MM.1S (cell line): ENCODE measurements around the gene HDAC1.

Experiments
- DNase-seq: peaks from one replicate; pipeline ENCODE4 v3.0.0-alpha.2; 2015
- H2AFZ ChIP-seq: fragments of 300-600 bp; sonication (generic); 2 replicates; pipeline ENCODE4 v1.6.0; 2016; ENCODE audit warnings: antibody characterized with exemption, low read length
- H3F3A ChIP-seq: fragments of 300-600 bp; sonication (generic); 2 replicates; pipeline ENCODE4 v1.6.1; 2016; ENCODE audit warnings: mild to moderate bottlenecking, antibody characterized with exemption, low read length, moderate library complexity, mixed read lengths; ENCODE audit not compliant: insufficient read depth
- H3K27ac ChIP-seq: fragments of 300-600 bp; sonication (generic); 2 replicates; pipeline ENCODE4 v1.5.1; 2016; ENCODE audit warnings: mild to moderate bottlenecking, low read length
- H3K27me3 ChIP-seq: fragments of 300-600 bp; sonication (generic); replicated peaks from 2 replicates; pipeline ENCODE4 v1.6.0; 2016; ENCODE audit warnings: low read length; ENCODE audit not compliant: insufficient read depth
- H3K36me3 ChIP-seq: fragments of 300-600 bp; sonication (generic); replicated peaks from 2 replicates; pipeline ENCODE4 v1.6.1; 2016; ENCODE audit warnings: mild to moderate bottlenecking, low read length, mixed read lengths; ENCODE audit not compliant: insufficient read depth
- H3K4me1 ChIP-seq: fragments of 300-600 bp; sonication (generic); 2 replicates; pipeline ENCODE4 v1.6.1; 2016; ENCODE audit warnings: low read length, mixed read lengths
- H3K4me2 ChIP-seq: fragments of 300-600 bp; sonication (generic); 2 replicates; pipeline ENCODE4 v1.6.0; 2016; ENCODE audit warnings: low read depth, low read length
- H3K4me3 ChIP-seq: fragments of 300-600 bp; sonication (generic); 2 replicates; pipeline ENCODE4 v1.5.1; 2016; ENCODE audit warnings: low read length, mixed read lengths
- H3K79me2 ChIP-seq: fragments of 300-600 bp; sonication (generic); 2 replicates; pipeline ENCODE4 v1.6.1; 2016; ENCODE audit warnings: mixed run types, low read length, mixed read lengths
- H3K9ac ChIP-seq: fragments of 300-600 bp; sonication (generic); 2 replicates; pipeline ENCODE4 v1.6.1; 2016; ENCODE audit warnings: low read length, mixed read lengths
- H3K9me2 ChIP-seq: fragments of 300-600 bp; sonication (generic); replicated peaks from 2 replicates; pipeline ENCODE4 v1.6.1; 2016; ENCODE audit warnings: mild to moderate bottlenecking, low read length, mixed read lengths; ENCODE audit not compliant: insufficient read depth
- H3K9me3 ChIP-seq: fragments of 300-600 bp; sonication (generic); replicated peaks from 2 replicates; pipeline ENCODE4 v1.6.1; 2016; ENCODE audit warnings: mild to moderate bottlenecking, low read length, mixed read lengths; ENCODE audit not compliant: insufficient read depth
- H4K20me1 ChIP-seq: fragments of 300-600 bp; sonication (generic); 2 replicates; pipeline ENCODE4 v1.6.1; 2016; ENCODE audit warnings: mild to moderate bottlenecking, low read length, moderate library complexity, mixed read lengths; ENCODE audit not compliant: insufficient read depth
- CTCF ChIP-seq: fragments of 300-600 bp; sonication (generic); IDR thresholded peaks from 2 replicates; pipeline ENCODE4 v1.5.1; 2016; ENCODE audit warnings: antibody characterized with exemption, low read length, mixed read lengths
- EZH2 ChIP-seq: fragments of 300-600 bp; sonication (generic); optimal IDR thresholded peaks from 2 replicates; pipeline ENCODE3; 2017; ENCODE audit warnings: low read depth, mild to moderate bottlenecking, antibody characterized with exemption, low read length, mixed read lengths
- EZH2phosphoT487 ChIP-seq: fragments of 300-600 bp; sonication (generic); IDR thresholded peaks from 2 replicates; pipeline ENCODE4 v1.6.1; 2018; ENCODE audit warnings: antibody characterized with exemption, low read length

HDAC1 gene

GRCh38 chr1:32316903-32317277 is 25.0 kb downstream of the HDAC1 start:
- no peak for TF ChIP-seq EZH2
- TF ChIP-seq EZH2phosphoT487 = no peak
- TF ChIP-seq CTCF = no peak
- 0 out of 2 replicates have a peak, but pooled peaks cover 4% of the 10 kb centered on the region for H4K20me1 ChIP-seq
- H3K4me2 ChIP-seq = no peak overlapping the region
- no peak overlapping the region for H2AFZ ChIP-seq
- H3K27me3 ChIP-seq = no peaks in the 10 kb centered on the region
- H3K79me2 ChIP-seq = peaks cover 61% of the 10 kb centered on the region
- H3K9me2 ChIP-seq = no peaks in the 10 kb centered on the region
- H3K4me1 ChIP-seq = peaks cover 8% of the 10 kb centered on the region
- no peak overlapping the region for H3K4me3 ChIP-seq
- no peaks in the 10 kb centered on the region for H3K9me3 ChIP-seq
- no peak overlapping the region for H3K9ac ChIP-seq
- H3K36me3 ChIP-seq = no peaks in the 10 kb centered on the region
- no peak overlapping the region for H3K27ac ChIP-seq
- H3F3A ChIP-seq = no peaks in the 10 kb centered on the region
- no peak for DNase-seq

DNA sequence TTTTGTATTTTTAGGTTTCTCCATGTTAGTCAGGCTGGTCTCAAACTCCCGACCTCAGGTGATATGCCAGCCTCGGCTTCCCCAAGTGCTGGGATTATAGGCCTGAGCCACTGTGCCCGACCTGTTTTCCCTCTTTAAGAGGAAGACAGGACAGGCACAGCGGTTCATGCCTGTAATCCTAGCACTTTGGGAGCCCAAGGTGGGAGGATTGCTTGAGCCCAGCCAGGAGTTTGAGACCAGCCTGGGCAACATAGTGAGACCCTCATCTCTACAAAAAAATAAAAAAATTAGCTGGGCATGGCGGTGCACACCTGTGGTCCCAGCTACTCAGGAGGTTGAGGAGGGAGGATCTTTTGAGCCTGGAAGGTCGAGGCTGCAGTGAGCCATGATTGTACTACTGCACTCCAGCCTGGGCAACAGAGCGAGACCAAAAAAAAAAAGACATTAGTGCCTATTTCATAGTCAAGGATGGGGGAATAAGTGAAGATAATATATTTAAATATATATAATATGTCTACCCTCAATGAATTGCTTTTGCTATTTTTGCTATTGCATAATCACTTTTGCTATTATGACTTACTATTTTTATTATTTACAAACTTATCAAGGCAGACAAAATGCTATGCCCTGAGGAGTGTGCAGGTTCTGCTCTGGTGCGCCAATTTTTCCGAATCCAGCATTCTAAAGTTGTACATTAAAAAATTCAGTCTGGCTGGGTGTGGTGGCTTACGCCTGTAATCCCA is 26.4 kb downstream of the HDAC1 start:
- H3K9me2 ChIP-seq = no peaks in the 10 kb centered on the region
- H3K79me2 ChIP-seq = peaks cover 54% of the 10 kb centered on the region
- H2AFZ ChIP-seq = no peak overlapping the region
- no peak overlapping the region for H3K9ac ChIP-seq
- no peaks in the 10 kb centered on the region for H3K9me3 ChIP-seq
- no peak overlapping the region for H3K4me2 ChIP-seq
- DNase-seq = no peak
- peaks cover 13% of the 10 kb centered on the region for H3K4me1 ChIP-seq
- no peaks in the 10 kb centered on the region for H3K27me3 ChIP-seq
- no peaks in the 10 kb centered on the region for H3K36me3 ChIP-seq
- H3F3A ChIP-seq = 0 out of 2 replicates have a peak, but pooled peaks cover 3% of the 10 kb centered on the region
- TF ChIP-seq CTCF (no peak), EZH2phosphoT487 (no peak), EZH2 (no peak)
- 0 out of 2 replicates have a peak, but pooled peaks cover 4% of the 10 kb centered on the region for H4K20me1 ChIP-seq
- H3K27ac ChIP-seq = no peak overlapping the region
- no peak overlapping the region for H3K4me3 ChIP-seq

DNA sequence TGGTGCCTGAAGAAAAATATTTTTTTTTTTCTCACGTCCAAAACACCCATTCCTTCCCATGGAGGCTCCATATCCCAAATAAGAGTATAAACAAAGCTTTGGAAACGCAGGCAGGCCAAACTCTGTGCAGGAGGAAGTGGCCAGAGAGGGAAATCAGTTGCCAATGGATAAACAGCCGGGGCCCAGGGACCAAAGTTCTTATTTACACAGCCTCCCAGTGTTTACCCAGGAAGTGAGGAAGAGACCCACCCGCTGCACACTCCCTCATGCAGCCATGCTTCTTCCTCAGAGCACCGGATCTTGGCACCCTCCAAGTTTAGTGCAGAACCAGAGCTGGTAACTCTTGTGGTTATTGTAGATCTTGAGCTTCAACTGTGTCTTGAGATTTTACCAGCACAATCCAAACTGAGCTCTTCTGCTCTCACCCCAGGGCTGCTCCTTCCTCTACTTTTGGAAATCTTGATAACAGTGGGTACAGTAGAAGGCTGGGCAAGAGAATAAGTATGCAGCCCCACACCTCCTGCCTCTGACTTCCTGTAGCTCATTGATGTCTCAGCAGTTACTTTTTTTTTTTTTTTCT is 29.9 kb downstream of the HDAC1 start:
- H3K27ac ChIP-seq = peak overlapping the region; percentile 8; the same call in 1 of the 2 replicates
- H3K27me3 ChIP-seq = no peaks in the 10 kb centered on the region
- no peak overlapping the region for H3K4me2 ChIP-seq
- no peaks in the 10 kb centered on the region for H3K36me3 ChIP-seq
- H3K4me1 ChIP-seq = peaks cover 19% of the 10 kb centered on the region
- no peak for DNase-seq
- no peak overlapping the region for H3K9ac ChIP-seq
- no peaks in the 10 kb centered on the region for H3K9me3 ChIP-seq
- H3K4me3 ChIP-seq = no peak overlapping the region
- H4K20me1 ChIP-seq = no peaks in the 10 kb centered on the region
- TF ChIP-seq EZH2phosphoT487 (no peak), EZH2 (no peak), CTCF (no peak)
- H3K9me2 ChIP-seq = no peaks in the 10 kb centered on the region
- H2AFZ ChIP-seq = no peak overlapping the region
- H3F3A ChIP-seq = peaks cover 10% of the 10 kb centered on the region
- peaks cover 31% of the 10 kb centered on the region for H3K79me2 ChIP-seq
